SK-N-MC (cell line): ENCODE results near the gene RING1.

Experiments
- DNase-seq: peaks from one replicate; pipeline ENCODE4 v3.0.0-alpha.2; 2011; ENCODE audit warnings: low read depth, low spot score
- H3K27ac ChIP-seq: fragments of 200-600 bp; sonication (generic); 2 replicates; pipeline ENCODE4 v1.5.1; 2016; ENCODE audit warnings: mixed run types
- H3K36me3 ChIP-seq: fragments of 200-600 bp; sonication (generic); 2 replicates; pipeline ENCODE4 v1.6.1; 2017; ENCODE audit warnings: antibody characterized with exemption, low read length, mixed read lengths; ENCODE audit not compliant: insufficient read depth
- H3K4me3 ChIP-seq: fragments of 200-600 bp; sonication (generic); 2 replicates; pipeline ENCODE4 v1.5.1; 2016
- H3K9ac ChIP-seq: fragments of 200-600 bp; sonication (generic); 2 replicates; pipeline ENCODE4 v1.8.0; 2017; ENCODE audit warnings: mixed run types, mixed read lengths; ENCODE audit not compliant: insufficient read length
- H3K9me3 ChIP-seq: fragments of 200-600 bp; sonication (generic); 2 replicates; pipeline ENCODE4 v1.6.1; 2017; ENCODE audit warnings: low read depth, mild to moderate bottlenecking, antibody characterized with exemption, low read length, moderate library complexity, mixed read lengths
- EZH2 ChIP-seq: fragments of 200-600 bp; sonication (generic); IDR thresholded peaks from one replicate; pipeline ENCODE4 v1.6.1; 2017; ENCODE audit warnings: antibody characterized with exemption
- FOXP2 ChIP-seq: optimal IDR thresholded peaks from 2 replicates; pipeline ENCODE3; 2011; ENCODE audit warnings: mild to moderate bottlenecking, moderate library complexity; ENCODE audit not compliant: insufficient read depth; ENCODE audit errors: extremely low read length, control extremely low read depth
- POLR2AphosphoS5 ChIP-seq: IDR thresholded peaks from 2 replicates; pipeline ENCODE4 v1.6.1; 2012; ENCODE audit warnings: mild to moderate bottlenecking, low read depth, low read length, borderline replicate concordance

RING1 gene

DNA sequence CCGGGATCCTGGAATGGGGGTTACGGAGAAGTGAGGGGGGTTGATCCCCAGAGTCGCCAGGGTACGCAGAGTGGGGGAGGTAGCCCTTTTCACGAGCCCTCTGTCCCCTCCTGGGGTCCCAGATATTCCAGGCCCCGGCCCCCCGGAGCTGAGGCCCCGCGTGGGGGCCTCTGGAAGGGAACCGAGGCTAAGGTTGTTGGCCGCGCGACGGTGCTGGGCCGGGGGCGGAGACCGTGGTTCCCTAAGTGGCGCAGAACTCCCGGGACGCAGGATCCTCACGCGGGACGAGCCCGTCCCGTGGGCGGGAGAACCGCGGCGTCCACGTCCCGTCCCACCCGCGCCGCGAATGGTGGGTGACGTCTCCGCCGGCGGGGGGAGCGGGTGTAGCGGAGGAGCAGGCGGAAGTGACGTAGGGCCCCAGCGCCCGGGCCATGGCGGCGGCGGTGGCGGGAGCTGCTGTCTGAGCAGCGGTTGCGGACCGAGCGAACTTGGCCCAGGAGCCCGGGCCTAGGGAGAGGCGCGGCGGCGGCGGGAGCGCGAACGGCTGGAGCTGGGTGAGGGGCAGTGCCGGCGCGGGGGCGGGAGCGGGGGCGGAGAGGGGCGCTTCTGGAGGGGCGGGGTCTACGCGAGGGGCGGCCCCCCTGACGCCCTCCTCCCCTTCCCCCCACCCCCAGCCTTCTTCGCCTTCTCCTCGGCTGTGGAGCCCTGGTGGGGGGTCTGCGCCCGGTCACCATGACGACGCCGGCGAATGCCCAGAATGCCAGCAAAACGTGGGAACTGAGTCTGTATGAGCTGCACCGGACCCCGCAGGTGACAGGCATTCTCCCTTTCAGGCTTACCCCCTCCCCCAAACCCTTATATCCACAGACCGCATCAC is at the start of gene RING1:
Gene RING1, plus strand, starts transcription at position 410 of the 877 bp plus-strand sequence. Its CDS starts 323 bp downstream, at position 733.
- peak within 1 kb of the TSS; percentile 99 for H3K9ac ChIP-seq
- H3K9me3 ChIP-seq: no peaks in the 10 kb centered on the region
- H3K36me3 ChIP-seq: peaks cover 29% of the 10 kb centered on the region
- peak within 1 kb of the TSS; percentile 96 for H3K27ac ChIP-seq
- TF ChIP-seq POLR2AphosphoS5 (peak; percentile 95), EZH2 (no peak)
- peak within 1 kb of the TSS; percentile 94 for H3K4me3 ChIP-seq
- no peak for DNase-seq

- Histone ChIP-seq H3K36me3 (no peaks in the 10 kb centered on the region), H3K9ac (no peak overlapping the region), H3K9me3 (no peaks in the 10 kb centered on the region), H3K27ac (no peak overlapping the region), H3K4me3 (no peak overlapping the region)
- no peak for DNase-seq
- TF ChIP-seq EZH2 (no peak), POLR2AphosphoS5 (no peak), FOXP2 (no peak)
Measured at GRCh38 chr6:33160096-33160495, 48.2 kb upstream of the RING1 start.

DNA sequence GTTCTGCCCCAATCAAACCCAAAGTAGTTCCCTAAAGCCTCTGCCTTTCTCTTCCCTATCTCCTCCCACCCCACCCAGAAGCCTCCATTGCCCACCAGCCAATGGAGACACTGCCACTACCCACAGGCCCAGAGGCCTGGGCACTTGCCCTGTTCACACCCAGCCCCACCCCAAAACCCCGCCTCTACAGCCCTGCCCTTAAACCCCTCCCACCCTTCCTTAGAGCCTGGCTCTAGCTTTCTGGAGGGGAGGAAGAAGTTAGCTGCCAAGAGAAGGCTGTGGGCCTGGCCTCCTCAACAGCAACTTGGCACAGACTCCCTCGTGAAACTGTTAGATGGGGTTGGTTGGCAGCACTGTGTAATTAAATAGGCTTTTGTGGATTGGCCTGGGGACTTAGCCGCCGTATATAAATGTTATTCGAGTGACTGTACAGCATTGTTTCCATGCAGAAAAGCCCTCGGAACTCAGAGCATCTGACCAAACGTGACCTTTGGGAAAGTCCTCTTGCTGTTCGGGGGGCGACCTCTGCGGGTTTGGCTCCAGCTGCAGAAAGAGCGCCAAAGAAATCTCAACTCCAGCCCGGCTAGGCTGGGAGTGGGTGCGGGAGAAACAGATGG is 47.5 kb upstream of the RING1 start:
- H3K36me3 ChIP-seq: no peaks in the 10 kb centered on the region
- DNase-seq: no peak
- H3K9me3 ChIP-seq: no peaks in the 10 kb centered on the region
- H3K27ac ChIP-seq: no peak overlapping the region
- TF ChIP-seq FOXP2 (no peak), EZH2 (no peak), POLR2AphosphoS5 (no peak)
- H3K4me3 ChIP-seq: peak overlapping the region; percentile 74
- H3K9ac ChIP-seq: peak overlapping the region; percentile 15

- no peak overlapping the region for H3K27ac ChIP-seq
- TF ChIP-seq FOXP2 (no peak), POLR2AphosphoS5 (peak; percentile 61), EZH2 (no peak)
Measured at GRCh38 chr6:33161354-33162331, 46.7 kb upstream of the RING1 start.

DNA sequence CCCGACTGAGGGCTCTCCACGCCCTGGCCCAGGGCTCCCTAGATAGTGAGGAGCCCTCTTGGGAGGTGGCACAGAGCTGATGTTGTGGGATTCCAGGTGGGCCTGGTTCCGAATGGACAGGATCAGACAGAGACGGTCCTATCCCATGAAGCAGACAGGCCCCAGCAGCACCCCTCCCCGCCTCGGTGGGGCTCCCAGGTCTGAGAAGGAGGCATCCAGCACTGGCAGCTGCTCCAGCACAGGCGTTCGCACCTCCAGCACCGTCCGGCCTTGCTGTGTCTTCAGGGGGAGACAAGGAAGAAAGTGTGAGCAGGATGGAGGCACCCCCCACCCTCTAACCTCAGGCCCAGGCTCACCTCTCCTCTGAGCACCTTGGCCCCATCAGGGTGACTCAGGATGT is 44.8 kb upstream of the RING1 start:
- no peak overlapping the region for H3K4me3 ChIP-seq
- no peaks in the 10 kb centered on the region for H3K36me3 ChIP-seq
- H3K9me3 ChIP-seq: no peaks in the 10 kb centered on the region
- DNase-seq: no peak
- H3K9ac ChIP-seq: no peak overlapping the region
- H3K27ac ChIP-seq: no peak overlapping the region
- TF ChIP-seq FOXP2: no peak

More at GRCh38 chr6:33161354-33162331, 46.7 kb upstream of the RING1 start:
- Histone ChIP-seq H3K9me3 (no peaks in the 10 kb centered on the region), H3K9ac (peak overlapping the region; percentile 83), H3K4me3 (peak overlapping the region; percentile 74), H3K36me3 (no peaks in the 10 kb centered on the region)
- DNase-seq: no peak

- H3K9me3 ChIP-seq: no peaks in the 10 kb centered on the region
- no peaks in the 10 kb centered on the region for H3K36me3 ChIP-seq
- TF ChIP-seq EZH2 (no peak), FOXP2 (no peak), POLR2AphosphoS5 (no peak)
- DNase-seq: no peak
- no peak overlapping the region for H3K9ac ChIP-seq
- no peak overlapping the region for H3K4me3 ChIP-seq
- no peak overlapping the region for H3K27ac ChIP-seq
Measured at GRCh38 chr6:33164176-33164575, 44.1 kb upstream of the RING1 start.

- no peak overlapping the region for H3K9ac ChIP-seq
- no peak for TF ChIP-seq EZH2
- TF ChIP-seq FOXP2: no peak
- TF ChIP-seq POLR2AphosphoS5: no peak
Measured at GRCh38 chr6:33164665-33165373, 43.5 kb upstream of the RING1 start.

More at GRCh38 chr6:33164665-33165373, 43.5 kb upstream of the RING1 start:
- no peak overlapping the region for H3K4me3 ChIP-seq
- H3K9me3 ChIP-seq: no peaks in the 10 kb centered on the region
- no peak for DNase-seq
- H3K36me3 ChIP-seq: no peaks in the 10 kb centered on the region
- no peak overlapping the region for H3K27ac ChIP-seq
